ENCODE results near the gene PMP22.

GRCh38 chr17:15256689-15257088 is 8.4 kb downstream of the PMP22 start:
- TF ChIP-seq POLR2A (IDR thresholded peaks at IDR 0.05): no peak
- no peak for TF ChIP-seq CTCF (IDR thresholded peaks at IDR 0.05)
- TF ChIP-seq POLR2AphosphoS5 (IDR thresholded peaks at IDR 0.05): no peak

All from upper lobe of left lung (tissue), 4 donors.